CD4-positive, alpha-beta T cell treated with Interleukin-2 at 100 ng/mL for 4 hours (primary cell): ENCODE data around the gene KIF16B.
A peak's percentile ranks its signal among the peaks of the same experiment; 100 is the strongest.
"Not testable (repeated sequence)": the region's sequence is repeated elsewhere in the genome, so short reads cannot be mapped to it uniquely, and the experiment has no call there.

Experiments
- DNase-seq: peaks from one replicate; pipeline ENCODE4 v3.0.0-alpha.2; 2020; ENCODE audit warnings: low spot score

KIF16B gene, protein sequence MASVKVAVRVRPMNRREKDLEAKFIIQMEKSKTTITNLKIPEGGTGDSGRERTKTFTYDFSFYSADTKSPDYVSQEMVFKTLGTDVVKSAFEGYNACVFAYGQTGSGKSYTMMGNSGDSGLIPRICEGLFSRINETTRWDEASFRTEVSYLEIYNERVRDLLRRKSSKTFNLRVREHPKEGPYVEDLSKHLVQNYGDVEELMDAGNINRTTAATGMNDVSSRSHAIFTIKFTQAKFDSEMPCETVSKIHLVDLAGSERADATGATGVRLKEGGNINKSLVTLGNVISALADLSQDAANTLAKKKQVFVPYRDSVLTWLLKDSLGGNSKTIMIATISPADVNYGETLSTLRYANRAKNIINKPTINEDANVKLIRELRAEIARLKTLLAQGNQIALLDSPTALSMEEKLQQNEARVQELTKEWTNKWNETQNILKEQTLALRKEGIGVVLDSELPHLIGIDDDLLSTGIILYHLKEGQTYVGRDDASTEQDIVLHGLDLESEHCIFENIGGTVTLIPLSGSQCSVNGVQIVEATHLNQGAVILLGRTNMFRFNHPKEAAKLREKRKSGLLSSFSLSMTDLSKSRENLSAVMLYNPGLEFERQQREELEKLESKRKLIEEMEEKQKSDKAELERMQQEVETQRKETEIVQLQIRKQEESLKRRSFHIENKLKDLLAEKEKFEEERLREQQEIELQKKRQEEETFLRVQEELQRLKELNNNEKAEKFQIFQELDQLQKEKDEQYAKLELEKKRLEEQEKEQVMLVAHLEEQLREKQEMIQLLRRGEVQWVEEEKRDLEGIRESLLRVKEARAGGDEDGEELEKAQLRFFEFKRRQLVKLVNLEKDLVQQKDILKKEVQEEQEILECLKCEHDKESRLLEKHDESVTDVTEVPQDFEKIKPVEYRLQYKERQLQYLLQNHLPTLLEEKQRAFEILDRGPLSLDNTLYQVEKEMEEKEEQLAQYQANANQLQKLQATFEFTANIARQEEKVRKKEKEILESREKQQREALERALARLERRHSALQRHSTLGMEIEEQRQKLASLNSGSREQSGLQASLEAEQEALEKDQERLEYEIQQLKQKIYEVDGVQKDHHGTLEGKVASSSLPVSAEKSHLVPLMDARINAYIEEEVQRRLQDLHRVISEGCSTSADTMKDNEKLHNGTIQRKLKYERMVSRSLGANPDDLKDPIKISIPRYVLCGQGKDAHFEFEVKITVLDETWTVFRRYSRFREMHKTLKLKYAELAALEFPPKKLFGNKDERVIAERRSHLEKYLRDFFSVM (N-terminal part only)

DNA sequence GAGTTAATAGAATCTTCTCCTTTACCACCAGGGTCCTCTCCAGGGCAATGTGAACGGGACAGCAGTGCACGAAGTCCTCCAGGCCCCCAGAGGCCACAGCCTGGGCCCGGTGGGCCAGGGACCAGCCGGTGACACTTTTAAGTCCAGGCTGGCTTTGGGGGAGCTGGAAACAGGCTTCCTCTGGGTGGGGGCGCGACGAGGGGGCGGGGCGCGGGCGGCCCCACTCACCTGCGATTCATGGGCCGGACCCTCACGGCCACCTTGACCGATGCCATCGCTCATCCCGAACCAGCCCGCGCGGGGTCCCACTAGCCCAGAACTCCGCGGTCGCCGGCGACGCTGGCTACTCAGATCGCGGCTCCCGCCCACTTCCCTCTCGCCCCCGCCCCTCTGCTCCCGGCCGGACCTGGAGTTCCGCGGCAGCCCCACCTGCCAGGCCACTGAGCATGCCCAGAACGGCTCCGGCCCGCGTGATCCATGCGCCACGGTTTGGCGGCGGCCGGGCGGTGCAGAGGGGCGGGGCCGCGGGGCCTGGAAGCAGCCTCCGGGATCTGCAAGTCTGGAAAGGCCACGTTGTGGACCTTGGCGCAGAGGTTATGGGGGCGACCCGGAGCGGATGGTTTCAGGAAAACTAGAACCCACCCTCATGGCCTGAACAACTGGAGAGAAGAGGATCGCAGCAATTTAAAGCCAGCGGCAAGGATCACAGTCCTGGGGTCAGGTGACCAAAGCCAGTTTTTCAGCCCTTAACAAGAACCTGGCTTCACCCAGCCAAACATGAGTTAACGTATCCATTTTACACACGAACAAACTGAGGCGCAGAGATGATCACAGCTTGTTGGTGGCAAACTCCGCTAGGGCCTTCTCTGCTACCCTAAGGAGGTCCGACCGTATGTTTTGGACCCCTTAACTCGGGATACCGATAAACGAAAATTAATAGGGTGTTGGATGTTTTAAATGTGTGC, at the start of gene KIF16B:
Gene KIF16B, minus strand, starts transcription at position 448 of the 965 bp plus-strand sequence. Its CDS starts 173 bp downstream, at position 275.
- peak; percentile 85 for DNase-seq

- no peak for DNase-seq
These were observed 49.3 kb upstream of the KIF16B start for GRCh38 chr20:16622501-16622900.

DNA sequence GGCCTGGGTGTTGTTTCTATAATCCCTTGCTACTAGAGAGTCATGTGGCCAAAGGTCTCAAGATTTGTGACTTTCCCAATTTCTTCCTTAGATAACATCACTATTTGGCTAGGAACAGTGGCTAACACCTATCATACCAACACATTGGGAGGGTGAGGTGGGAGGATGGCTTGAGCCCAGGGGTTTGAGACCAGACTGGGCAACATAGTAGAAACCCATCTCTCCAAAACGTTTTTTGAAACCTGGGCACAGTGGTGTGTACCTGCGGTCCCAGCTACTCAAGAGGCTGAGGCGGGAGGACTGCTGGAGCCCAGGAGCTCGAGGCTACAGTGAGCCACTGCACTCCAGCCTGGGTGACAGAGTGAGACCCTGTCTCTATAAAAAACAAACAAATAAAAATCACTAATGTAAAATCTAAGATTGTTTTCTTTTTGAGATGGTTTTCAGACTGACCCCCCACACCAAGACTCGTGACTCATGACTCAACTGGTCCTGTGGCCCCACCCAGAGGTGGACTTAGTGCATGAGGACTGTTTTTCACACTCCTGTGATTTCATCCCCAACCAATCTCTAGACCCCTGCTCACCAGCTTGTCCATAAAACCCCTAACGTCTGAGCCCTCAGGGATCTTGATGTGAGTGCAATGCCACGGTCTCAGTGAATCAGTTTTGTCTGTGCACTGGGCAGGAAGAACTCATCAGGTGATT, 48.3 kb upstream of the KIF16B start:
- DNase-seq = no peak

- no peak for DNase-seq
These were observed 47.7 kb upstream of the KIF16B start for GRCh38 chr20:16620961-16621360.

- no peak for DNase-seq
These were observed 46.7 kb upstream of the KIF16B start for GRCh38 chr20:16619953-16620352.

DNA sequence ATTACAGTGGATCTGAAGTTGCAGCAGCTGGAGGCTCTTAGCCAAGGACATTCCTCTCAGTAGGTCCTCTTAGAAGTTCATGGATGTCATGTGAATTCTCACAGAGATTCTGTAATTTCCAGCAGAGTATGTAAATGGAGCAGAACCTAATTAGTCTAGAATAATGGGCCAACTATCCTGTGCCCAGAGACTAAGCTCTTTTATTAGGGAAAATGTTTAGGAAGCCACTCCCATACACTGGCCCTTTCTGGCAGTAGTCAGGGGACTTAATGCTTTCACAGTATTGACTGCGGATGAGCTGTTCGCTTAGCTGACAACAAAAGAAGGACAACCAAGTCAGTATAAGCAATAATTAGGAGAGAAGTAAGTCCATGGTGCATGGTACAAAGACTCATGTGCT, 43.8 kb upstream of the KIF16B start:
- no peak for DNase-seq

DNA sequence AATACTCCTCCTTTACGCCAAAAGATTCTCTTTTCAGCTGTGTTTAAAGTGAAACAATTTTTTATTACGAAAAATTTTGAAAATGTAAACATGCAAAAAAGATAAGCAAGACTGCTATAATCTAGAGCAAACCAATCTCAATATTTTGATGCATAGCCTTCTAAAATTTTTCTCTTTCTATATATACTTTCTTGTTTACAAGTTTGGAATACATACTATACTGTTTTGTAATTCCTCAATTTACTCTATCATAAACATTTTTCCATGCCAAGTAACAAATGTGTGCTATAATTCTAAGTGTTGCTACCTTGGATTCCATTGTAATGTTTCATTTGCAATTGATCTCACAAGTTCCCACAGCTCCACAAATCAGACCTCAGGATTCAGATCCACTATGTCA, 43.1 kb upstream of the KIF16B start:
- DNase-seq = no peak

DNA sequence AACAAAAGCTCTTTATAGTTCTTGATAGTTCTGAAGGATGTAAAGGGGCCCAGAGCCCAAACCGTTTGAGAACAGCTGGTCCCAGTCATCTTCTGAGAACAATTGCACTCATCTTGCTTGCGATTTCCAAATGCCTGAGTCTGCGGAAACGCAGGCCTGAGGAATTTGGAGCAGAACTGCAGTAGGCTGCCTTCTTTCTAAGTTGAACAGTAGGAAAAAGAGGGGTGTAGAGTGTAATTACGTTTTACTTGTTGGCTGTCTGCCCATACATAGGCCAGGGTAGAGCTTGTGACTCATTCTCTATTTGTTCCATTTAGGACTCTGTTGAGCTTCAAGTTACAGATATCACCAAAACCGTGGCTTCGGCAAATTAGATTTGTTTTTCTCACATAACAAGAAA, 42.0 kb upstream of the KIF16B start:
- no peak for DNase-seq

DNA sequence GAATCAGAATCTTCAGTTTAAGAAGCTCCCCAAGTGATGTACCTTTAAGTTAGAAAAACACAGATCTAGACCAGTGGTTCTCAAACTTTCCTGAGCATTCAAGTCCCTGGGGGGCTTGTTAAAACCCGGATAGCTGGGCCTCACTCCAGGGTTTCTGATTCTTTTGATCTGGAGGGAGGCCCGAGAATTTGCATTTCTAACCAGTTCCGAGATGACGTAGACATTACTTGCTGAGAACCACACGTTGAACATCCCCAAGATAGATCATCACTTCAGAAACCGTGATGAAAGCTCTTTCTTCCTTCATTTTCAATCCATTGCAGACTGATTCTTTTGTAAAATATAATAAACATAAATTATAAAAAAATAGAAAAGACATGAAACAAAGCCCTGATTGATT, 40.7 kb upstream of the KIF16B start:
- no peak for DNase-seq

GRCh38 chr20:16612706-16613105, 39.5 kb upstream of the KIF16B start:
- DNase-seq = no peak

- no peak for DNase-seq
These were observed 38.6 kb upstream of the KIF16B start for GRCh38 chr20:16611817-16612216.

GRCh38 chr20:16609066-16609465, 35.8 kb upstream of the KIF16B start:
- no peak for DNase-seq

GRCh38 chr20:16608277-16608650, 35.0 kb upstream of the KIF16B start:
- no peak for DNase-seq

DNA sequence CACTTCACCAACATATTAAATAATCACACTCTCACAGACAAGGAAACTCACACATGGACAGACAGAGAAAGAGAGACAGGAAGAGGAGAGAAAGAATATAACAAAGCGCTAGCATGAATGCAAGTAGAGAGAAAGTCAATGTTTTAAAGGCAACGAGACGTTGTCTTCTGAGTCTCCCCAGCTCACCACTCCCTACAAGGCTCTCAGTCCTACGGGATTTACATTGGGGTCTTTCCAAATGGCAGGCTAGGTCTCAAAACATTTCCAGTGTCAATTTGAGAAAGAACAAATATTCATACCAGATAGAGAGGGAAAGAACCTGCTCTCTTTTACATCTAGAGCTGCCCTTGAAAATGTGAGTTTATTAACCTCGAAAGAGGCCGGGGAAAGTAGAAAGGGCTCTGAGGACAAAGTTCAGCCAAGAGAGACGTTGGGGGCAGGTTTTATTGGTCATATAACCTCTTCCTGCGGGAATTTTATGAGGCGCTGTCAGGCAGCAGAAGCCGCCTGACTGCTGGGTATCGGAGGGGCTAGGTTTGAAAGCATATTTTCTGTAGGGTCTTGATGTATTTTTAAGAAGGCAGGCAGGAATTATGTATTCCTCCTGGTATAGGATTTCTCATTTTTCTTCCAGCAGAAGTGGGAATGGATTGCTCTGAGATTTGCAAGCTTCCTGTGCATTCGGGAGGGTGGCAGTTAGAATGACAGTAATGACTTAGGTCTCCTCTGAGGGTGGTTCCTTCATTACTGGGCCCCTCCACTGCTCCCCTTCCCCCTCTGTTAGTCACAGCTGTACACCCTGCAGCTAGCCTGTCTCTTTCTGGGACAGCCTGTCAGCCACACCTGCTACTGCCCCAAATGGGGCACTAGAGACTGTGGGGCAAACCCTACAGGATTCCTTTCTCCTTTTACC, 34.4 kb upstream of the KIF16B start:
- DNase-seq = no peak

GRCh38 chr20:16606468-16607070, 33.3 kb upstream of the KIF16B start:
- no peak for DNase-seq

- DNase-seq = no peak
These were observed 27.8 kb upstream of the KIF16B start for GRCh38 chr20:16601047-16601446.

- no peak for DNase-seq
These were observed 26.0 kb upstream of the KIF16B start for GRCh38 chr20:16599257-16599656.

DNA sequence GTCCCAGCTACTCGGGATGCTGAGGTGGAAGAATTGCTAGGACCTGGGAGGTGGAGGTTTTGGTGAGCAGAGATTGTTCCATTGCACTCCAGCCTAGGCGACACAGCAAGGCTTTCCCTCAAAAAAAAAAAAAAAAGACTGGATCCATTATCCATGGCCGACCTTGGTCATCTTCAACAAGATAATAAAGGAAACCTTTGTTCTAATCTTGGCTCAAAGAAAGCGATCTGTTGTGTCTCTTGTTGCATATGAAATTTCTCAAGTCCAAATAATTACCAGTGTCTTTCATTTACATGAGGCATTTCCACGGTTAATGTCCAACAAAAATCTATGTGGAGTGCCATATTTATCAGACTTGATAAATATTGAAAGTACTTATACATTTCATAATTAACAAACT, 23.7 kb upstream of the KIF16B start:
- no peak for DNase-seq

DNA sequence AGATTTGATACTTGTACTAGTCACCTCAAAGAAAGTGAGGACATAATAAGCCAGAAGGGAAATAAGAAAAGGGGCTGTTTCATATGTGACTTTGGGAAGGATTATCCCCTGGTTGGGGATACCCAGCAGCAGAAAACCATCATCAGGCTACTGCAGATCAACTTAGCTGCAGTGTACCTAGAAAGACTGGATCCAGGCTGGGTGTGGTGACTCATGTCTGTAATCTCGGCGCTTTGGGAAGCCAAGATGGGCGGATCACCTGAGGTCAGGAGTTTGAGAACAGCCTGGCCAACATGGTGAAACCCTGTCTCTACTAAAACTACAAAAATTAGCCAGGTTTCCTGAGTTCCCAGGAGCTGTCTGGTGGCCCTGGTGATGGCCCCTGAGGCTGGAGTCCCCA, 23.2 kb upstream of the KIF16B start:
- not testable (repeated sequence) for DNase-seq
